HG02885 (cell line): Measurements from ENCODE around the gene ZNF117.
"Not testable (repeated sequence)": the region's sequence is repeated elsewhere in the genome, so short reads cannot be mapped to it uniquely, and the experiment has no call there.

Source experiments
- ATAC-seq: cut with Tn5 transposase; IDR thresholded peaks from one replicate; pipeline ENCODE4 v1.9.1; 2021; ENCODE audit warnings: mild to moderate bottlenecking; ENCODE audit not compliant: unreplicated experiment, poor library complexity

ZNF117 gene

GRCh38 chr7:64990936-64991335 is at the start of gene ZNF117:
ZNF117 (minus strand) TSS chr7:64991036.
- no peak for ATAC-seq

DNA sequence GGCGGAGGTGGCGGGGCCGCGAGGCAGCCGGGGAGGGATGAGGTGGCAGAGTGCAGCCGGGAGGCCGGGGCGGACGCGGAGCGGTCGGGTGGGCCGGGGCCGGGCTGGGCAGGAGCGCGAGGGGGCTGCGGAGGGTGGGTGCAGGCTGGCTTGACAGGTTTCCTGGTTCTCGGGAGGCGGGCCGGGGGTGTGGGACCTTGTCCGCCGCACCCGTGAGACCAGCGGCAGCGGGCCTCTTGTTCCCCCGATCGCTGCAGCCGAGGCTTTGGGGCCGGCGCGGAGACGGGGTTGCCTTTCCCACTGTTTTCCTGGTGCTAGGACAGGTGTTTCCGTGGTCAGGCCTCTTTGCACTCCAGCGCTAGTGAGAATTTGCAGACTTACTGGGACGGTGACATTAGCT is 47.9 kb upstream of the ZNF117 start:
- peak; percentile 10 for ATAC-seq

DNA sequence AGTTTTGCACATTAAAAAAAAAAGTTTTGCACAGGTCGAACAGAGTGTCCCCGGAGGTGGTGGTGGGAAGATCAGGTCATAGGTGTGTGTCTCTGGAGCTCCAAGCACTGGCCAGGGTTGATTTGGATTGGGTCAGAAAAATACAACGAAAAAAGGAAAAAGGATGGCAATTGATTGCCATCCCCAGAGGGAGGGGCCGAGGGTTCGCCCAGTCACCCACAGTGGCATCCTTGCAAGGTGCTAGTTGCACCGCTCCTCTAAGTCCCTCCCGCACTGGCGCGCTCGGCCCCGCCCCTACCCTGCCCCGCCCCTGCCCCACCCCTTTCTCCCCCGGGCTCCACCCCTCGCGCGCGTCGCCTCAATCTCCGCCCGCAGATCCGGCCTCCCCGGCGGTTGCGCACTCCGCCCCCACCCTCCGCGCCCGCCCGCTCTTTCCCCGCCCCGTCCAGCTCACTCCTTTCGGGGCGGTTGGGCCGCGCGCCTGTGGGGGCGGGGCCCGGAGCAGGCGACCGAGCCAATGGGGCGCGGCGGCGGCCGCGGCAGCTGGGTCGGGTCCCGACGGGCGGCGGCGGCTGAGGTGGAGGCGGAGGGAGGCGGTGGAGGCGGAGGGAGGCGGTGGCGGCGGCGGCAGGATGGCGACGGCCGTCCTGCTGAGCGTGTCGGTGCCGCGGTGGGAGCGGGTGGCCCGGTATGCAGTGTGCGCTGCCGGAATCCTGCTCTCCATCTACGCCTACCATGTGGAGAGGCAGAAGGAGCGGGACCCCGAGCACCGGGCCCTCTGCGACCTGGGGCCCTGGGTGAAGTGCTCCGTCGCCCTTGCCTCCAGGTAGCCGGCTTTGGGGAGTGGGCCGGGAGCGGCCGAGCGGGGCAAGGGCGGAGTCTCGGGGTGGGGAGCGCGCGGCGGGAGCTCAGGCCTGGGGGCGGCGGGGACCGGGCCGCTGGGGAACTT is 47.2 kb upstream of the ZNF117 start:
- peak; percentile 92 for ATAC-seq

GRCh38 chr7:65036526-65036925 is 45.7 kb upstream of the ZNF117 start:
- ATAC-seq = not testable (repeated sequence)

- ATAC-seq = not testable (repeated sequence)
Observed at GRCh38 chr7:65035469-65035868, 44.6 kb upstream of the ZNF117 start.

DNA sequence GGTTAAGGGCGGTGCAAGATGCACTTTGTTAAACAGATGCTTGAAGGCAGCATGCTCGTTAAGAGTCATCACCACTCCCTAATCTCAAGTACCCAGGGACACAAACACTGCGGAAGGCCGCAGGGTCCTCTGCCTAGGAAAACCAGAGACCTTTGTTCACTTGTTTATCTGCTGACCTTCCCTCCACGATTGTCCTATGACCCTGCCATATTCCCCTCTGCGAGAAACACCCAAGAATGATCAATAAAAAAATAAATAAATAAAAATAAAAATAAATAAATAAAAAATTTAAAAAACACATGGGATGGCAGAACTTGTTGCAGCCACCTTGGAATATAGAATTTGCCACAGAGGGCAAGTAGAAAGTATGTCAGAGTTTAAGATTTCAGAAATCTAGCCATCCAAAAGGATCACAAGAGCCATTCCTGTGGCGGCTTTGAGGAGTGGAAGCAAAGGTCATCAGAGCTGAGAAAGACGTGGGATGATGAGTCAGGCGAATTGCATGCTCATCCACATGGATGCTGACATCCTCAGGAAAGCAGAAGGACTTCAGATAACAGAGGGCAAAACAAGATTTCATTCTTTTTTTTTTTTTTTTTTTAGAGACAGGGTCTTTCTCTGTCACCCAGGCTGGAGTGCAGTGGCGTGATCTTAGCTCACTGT is 43.4 kb upstream of the ZNF117 start:
- not testable (repeated sequence) for ATAC-seq

- ATAC-seq = not testable (repeated sequence)
Observed at GRCh38 chr7:65033391-65033790, 42.6 kb upstream of the ZNF117 start.

- not testable (repeated sequence) for ATAC-seq
Observed at GRCh38 chr7:65025023-65025422, 34.2 kb upstream of the ZNF117 start.

- ATAC-seq = not testable (repeated sequence)
Observed at GRCh38 chr7:65020978-65021377, 30.1 kb upstream of the ZNF117 start.

DNA sequence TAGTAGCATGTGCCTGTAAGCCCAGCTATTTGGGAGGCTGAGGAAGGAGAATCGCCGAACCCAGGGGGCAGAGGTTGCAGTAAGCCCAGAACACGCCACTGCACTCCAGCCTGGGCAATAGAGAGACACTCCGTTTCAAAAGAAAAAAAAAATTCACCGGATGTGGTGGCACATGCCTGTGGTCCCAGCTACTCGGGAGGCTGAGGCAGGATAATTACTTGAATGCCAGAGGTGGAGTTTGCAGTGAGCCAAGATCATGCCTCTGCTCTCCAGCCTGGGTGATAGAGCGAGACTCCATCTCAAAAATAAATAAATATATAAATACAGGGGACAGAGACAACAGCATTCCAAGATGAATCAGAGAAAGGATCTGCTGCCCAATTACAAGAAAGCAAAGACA is 19.0 kb upstream of the ZNF117 start:
- not testable (repeated sequence) for ATAC-seq

DNA sequence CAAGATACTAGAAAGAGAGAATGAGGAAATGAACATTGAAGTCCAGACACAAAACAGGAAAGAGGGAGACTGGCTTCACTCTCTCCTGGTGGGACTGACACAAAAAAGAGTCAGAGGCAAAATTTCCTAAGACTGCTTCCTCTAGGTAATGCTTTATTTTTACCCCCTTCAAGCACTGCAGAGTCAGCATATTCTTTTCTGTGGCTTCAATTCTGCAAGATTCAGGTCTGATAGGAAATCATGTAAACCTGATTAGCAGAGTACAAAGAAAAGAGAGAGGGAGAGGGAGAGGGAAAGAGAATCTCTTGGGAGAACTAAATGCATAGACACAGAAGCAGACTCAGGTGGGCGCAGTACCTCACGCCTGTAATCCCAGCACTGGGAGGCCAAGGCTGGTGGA is 18.6 kb upstream of the ZNF117 start:
- not testable (repeated sequence) for ATAC-seq

DNA sequence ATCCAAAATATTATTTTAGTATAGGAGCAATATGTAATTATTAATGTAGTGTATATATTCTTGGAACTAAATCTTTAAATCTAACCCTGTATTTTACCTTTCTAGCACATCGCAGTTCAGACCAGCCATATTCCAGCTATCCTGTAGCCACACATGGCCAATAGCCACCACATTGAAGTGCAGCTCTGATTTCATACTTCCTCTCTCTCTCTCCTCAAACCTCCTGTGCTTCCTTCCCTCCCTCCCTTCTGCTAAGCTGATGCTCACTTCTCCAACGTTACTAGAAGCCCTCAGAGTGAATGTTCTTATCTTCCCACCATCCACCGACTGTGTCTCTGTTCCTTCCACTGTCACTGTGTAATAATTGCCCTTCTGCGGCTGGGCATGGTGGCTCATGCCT is 16.2 kb upstream of the ZNF117 start:
- ATAC-seq = not testable (repeated sequence)

DNA sequence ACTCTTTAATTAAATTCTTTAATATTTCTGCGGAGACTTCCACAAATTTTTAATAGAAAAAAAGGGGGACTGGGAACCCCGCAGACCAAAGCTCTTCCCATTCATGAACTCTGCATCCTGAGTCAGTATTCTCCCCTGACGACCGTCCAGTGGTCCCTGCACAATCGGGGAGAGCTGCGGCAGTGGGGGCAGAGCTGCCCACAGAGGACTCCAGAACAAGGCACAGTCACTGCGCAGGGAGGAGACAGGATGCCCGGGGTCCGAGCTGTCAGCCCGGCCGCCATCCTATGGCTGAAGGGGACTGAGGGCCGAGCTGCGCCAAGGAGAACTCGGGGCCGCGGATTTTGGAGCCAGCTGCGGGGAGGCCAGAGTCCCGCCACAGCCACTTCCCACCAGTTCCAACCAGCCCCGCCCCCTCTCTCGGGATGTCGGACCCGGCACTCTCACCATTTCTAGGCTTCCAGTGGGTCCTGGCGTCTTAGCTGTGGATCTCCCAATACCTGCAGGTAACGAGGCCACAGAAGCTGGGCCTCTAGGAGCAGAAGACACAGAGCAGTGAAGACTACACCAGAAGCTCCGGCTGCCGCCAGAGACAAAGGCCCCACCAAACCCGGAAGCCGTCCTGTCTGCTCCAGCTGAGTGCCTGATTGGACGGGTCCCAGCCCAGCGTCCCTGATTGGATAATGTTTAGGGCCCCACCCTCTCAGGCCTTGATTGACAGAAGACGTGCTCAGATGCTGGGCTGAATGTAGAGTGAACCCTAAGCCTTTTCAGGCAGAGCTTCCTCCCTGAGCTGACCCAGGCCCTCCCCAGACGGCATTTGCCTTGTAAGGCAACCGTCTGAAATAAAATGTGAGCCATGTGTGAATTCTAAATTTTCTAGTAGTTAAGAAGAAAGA is 15.5 kb upstream of the ZNF117 start, which contains the start of gene ERV3-1:
Gene ERV3-1, minus strand, starts transcription at position 594 of the 899 bp plus-strand sequence. CDS start 13,661 bp downstream, outside the sequence.
- peak; percentile 100 for ATAC-seq

GRCh38 chr7:65004575-65004974 is 13.7 kb upstream of the ZNF117 start:
- no peak for ATAC-seq

- no peak for ATAC-seq
Observed at GRCh38 chr7:65002972-65003585, 12.2 kb upstream of the ZNF117 start.

DNA sequence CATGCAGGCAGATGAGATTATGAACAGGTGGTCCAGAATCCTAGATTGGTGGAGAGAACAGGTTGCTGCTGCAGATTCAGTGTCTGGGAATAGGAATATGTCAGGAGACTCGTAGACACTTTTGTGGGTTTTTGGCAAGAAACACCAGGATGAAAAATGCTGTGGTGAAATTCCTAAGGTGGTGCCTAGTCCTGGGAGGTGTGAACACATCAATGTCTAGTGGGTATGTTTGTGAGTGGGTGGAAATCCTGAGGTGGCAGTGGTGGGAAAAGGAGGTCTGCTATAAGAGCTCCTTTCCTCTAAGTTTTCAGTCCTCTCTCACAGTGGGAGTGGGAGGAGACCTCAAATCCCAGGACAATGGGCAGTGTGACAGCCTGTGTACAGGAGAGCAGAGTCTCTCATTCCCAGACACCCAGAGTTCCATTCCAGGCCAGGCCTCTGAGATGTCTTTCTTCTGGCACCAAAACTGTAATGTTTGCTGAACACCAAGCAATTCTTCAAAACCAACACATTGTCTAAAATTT is 10.5 kb upstream of the ZNF117 start:
- no peak for ATAC-seq

DNA sequence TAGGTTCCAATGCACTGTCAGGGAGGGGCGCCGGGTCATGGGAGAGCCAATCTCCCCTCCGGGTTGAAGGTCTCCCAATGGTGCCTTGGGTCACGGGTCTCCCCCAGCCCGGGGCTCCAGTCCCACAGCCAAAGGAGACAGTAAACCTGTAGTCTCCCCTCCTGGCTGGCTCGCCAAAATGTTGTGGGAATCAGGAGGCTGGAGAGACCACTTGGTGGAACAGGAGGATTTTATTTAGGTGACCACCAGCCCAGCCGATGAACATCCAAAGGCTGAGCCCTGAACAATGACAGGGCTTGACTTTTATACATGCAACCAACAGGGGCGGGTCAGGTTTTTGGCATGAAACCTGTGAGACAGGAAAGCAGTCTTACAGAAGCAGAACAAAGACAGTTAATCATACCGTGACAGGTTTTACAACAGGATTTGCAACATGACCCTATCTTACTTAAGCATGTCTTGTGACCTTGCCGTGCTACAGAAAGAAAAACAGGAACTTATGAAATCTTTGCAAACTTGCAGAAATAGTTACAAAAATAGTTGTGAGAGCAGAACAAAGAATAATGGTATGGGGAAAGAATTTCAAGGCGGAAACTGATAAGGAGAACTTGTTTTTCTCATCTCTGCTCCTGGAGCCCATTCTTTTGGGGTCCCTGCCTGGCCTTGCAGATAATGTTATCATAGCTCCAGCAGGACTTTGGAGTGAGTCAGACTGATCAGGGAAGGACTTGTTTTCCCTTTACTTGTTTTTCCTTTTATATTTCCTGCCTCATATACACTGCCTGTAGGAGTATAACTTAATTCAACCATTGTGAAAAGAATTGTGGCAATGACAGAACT is 8.5 kb upstream of the ZNF117 start:
- peak; percentile 62 for ATAC-seq

DNA sequence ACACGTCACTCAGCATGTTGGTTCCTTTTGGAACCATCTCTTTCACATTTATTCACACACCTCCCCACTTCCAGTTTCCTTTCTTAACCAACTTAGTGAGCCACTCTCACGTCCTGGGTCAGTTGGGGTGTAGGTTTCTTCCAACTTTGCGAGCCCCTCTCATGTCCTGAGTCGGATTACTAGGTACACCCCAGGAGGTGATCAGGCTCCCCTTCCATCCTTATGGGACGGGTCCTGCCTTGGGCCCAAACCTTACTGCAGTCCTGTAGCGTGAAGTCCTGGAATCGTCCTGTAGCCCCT is 8.0 kb upstream of the ZNF117 start:
- ATAC-seq = no peak

DNA sequence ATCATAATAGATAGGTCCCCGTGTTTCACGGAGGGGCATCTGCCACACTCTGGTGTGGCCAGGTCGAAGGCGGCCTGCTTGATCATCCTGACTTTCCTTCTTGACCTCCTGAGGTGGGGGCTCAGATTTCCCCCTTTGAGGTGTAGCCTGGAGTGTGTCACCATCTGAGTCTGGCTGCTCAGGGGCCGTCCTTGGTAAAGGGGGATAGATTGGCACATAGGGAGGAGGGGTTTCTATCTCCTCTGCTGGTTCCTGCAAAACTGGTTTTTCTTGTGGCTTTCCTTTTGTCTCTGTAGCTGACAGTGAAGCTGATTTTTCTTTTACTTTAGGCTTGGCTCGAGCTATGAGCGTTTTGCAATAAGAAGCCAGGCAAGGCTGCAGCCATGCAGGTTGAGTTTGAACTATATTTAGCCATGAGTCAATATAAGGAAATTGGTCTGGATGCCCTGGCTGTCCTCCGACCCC is 7.1 kb upstream of the ZNF117 start:
- no peak for ATAC-seq
